Measurements from ENCODE around the gene PITPNC1. TPM values are rescaled to one million over a fixed set of nuclear protein-coding genes. Genes with fewer than 3 reads are reported as not detected.
A peak's percentile ranks its signal among the peaks of the same experiment; 100 is the strongest.
"Not testable (repeated sequence)": the region's sequence is repeated elsewhere in the genome, so short reads cannot be mapped to it uniquely, and the experiment has no call there.

PITPNC1 gene
- total RNA-seq, 1 donor from 2014 or later = 14.6 TPM

GRCh38 chr17:67606896-67607604, 230.0 kb downstream of the PITPNC1 start:
- intact Hi-C loops (cut with DNase I) = loop anchor here (10.0 kb wide), 1 partner anchor 122 kb away; no protein-coding TSS in a partner anchor
- ATAC-seq (ENCODE audit: poor library complexity) = peak; percentile 74

GRCh38 chr17:67610061-67610460, 233.0 kb downstream of the PITPNC1 start:
- intact Hi-C loops (cut with DNase I) = no loop called here
- ATAC-seq (ENCODE audit: poor library complexity) (no peak), DNase-seq (no peak)

More at GRCh38 chr17:67606896-67607604, 230.0 kb downstream of the PITPNC1 start:
- DNase-seq = no peak

GRCh38 chr17:67613961-67614360, 236.9 kb downstream of the PITPNC1 start:
- intact Hi-C loops (cut with DNase I) = no loop called here
- DNase-seq (no peak), ATAC-seq (ENCODE audit: poor library complexity) (no peak)

GRCh38 chr17:67615011-67615561, 238.0 kb downstream of the PITPNC1 start:
- intact Hi-C loops (cut with DNase I) = no loop called here
- no peak for ATAC-seq (ENCODE audit: poor library complexity)

GRCh38 chr17:67615736-67616135, 238.7 kb downstream of the PITPNC1 start:
- intact Hi-C loops (cut with DNase I) = no loop called here
- DNase-seq = no peak
- no peak for ATAC-seq (ENCODE audit: poor library complexity)

More at GRCh38 chr17:67615011-67615561, 238.0 kb downstream of the PITPNC1 start:
- no peak for DNase-seq

GRCh38 chr17:67617304-67617899, 240.3 kb downstream of the PITPNC1 start:
- intact Hi-C loops (cut with DNase I) = no loop called here
- DNase-seq (no peak), ATAC-seq (ENCODE audit: poor library complexity) (no peak)

GRCh38 chr17:67619555-67619954, 242.5 kb downstream of the PITPNC1 start:
- intact Hi-C loops (cut with DNase I) = no loop called here
- DNase-seq (no peak), ATAC-seq (ENCODE audit: poor library complexity) (no peak)

GRCh38 chr17:67620088-67620487, 243.0 kb downstream of the PITPNC1 start:
- no peak for DNase-seq
- ATAC-seq (ENCODE audit: poor library complexity) = no peak
- intact Hi-C loops (cut with DNase I) = no loop called here

- DNase-seq (no peak), ATAC-seq (ENCODE audit: poor library complexity) (no peak)
- intact Hi-C loops (cut with DNase I) = no loop called here
Observed at GRCh38 chr17:67620636-67621035, 243.6 kb downstream of the PITPNC1 start.

- no peak for ATAC-seq (ENCODE audit: poor library complexity)
- intact Hi-C loops (cut with DNase I) = no loop called here
- no peak for DNase-seq
Observed at GRCh38 chr17:67623767-67624166, 246.7 kb downstream of the PITPNC1 start.

- intact Hi-C loops (cut with DNase I) = loop anchor here (5.0 kb wide), 1 partner anchor 248 kb away; the partner anchor contains the start of gene PITPNC1
- DNase-seq (no peak), ATAC-seq (ENCODE audit: poor library complexity) (no peak)
Observed at GRCh38 chr17:67624886-67625656, 248.0 kb downstream of the PITPNC1 start.

- intact Hi-C loops (cut with DNase I) = loop anchor here (5.0 kb wide), 1 partner anchor 249 kb away; the partner anchor contains the start of gene PITPNC1
- no peak for DNase-seq
- ATAC-seq (ENCODE audit: poor library complexity) = no peak
Observed at GRCh38 chr17:67625971-67626370, 248.9 kb downstream of the PITPNC1 start.

- intact Hi-C loops (cut with DNase I) = loop anchor here (5.0 kb wide), 1 partner anchor 251 kb away; the partner anchor contains the start of gene PITPNC1
- peak; percentile 56 for DNase-seq
- peak; percentile 73 for ATAC-seq (ENCODE audit: poor library complexity)
Observed at GRCh38 chr17:67628580-67629013, 251.5 kb downstream of the PITPNC1 start.

- no peak for DNase-seq
- intact Hi-C loops (cut with DNase I) = loop anchor here (5.0 kb wide), 1 partner anchor 253 kb away; the partner anchor contains the start of gene PITPNC1
- peak; percentile 62 for ATAC-seq (ENCODE audit: poor library complexity)
Observed at GRCh38 chr17:67629971-67630320, 252.9 kb downstream of the PITPNC1 start.

- DNase-seq; intact Hi-C loops (cut with DNase I); ATAC-seq (ENCODE audit: poor library complexity): not testable (repeated sequence)
Observed at GRCh38 chr17:67630836-67631235, 253.8 kb downstream of the PITPNC1 start.

- ATAC-seq (ENCODE audit: poor library complexity) (no peak), DNase-seq (no peak)
- intact Hi-C loops (cut with DNase I) = no loop called here
Observed at GRCh38 chr17:67632141-67632540, 255.1 kb downstream of the PITPNC1 start.

- ATAC-seq (ENCODE audit: poor library complexity) (peak; percentile 17), DNase-seq (peak; percentile 54)
- intact Hi-C loops (cut with DNase I) = no loop called here
Observed at GRCh38 chr17:67633751-67634211, 256.7 kb downstream of the PITPNC1 start.

GRCh38 chr17:67635681-67636080, 258.6 kb downstream of the PITPNC1 start:
- no peak for DNase-seq
- intact Hi-C loops (cut with DNase I) = no loop called here
- peak; percentile 64 for ATAC-seq (ENCODE audit: poor library complexity)

GRCh38 chr17:67636312-67636711, 259.2 kb downstream of the PITPNC1 start:
- ATAC-seq (ENCODE audit: poor library complexity) (no peak), DNase-seq (no peak)
- intact Hi-C loops (cut with DNase I) = no loop called here
